Keratinocyte (primary cell): Measurements from ENCODE around the gene CRBN. TPM values are rescaled to one million over a fixed set of nuclear protein-coding genes. Genes with fewer than 3 reads are reported as not detected.

Source experiments
- DNase-seq: peaks from one replicate; pipeline ENCODE4 v3.0.0-alpha.2; 2011; ENCODE audit warnings: low read depth, missing footprints, low spot score
- FAIRE-seq: peaks from 2 replicates; lab custom pipeline; 2011; peaks lifted over from hg19 to GRCh38; lab: Jason Lieb, UNC
- H2AFZ ChIP-seq: 2 replicates; pipeline ENCODE4 v1.6.0; 2012; ENCODE audit warnings: low read length, control low read depth, inconsistent platforms; ENCODE audit not compliant: control insufficient read depth
- H3K27ac ChIP-seq: 2 replicates; pipeline ENCODE4 v1.5.1; 2011; ENCODE audit warnings: low read length; ENCODE audit not compliant: control insufficient read depth, insufficient read depth
- H3K27me3 ChIP-seq: 3 replicates; pipeline ENCODE4 v1.6.0; 2011; ENCODE audit warnings: low read length; ENCODE audit not compliant: control insufficient read depth, insufficient read depth; ENCODE audit errors: extremely low read depth
- H3K36me3 ChIP-seq, 2 experiments: 2 replicates in 1 of 2; 3 replicates in 1 of 2; pipeline ENCODE4 v1.5.1; 2011; ENCODE audit warnings: low read length in 2 of 2, mild to moderate bottlenecking in 1 of 2; ENCODE audit not compliant: control insufficient read depth in 2 of 2, insufficient read depth in 2 of 2; ENCODE audit errors: extremely low read depth in 1 of 2
- H3K4me1 ChIP-seq: 3 replicates; pipeline ENCODE4 v1.5.1; 2011; ENCODE audit warnings: low read length; ENCODE audit not compliant: control insufficient read depth, insufficient read depth; ENCODE audit errors: extremely low read depth
- H3K4me2 ChIP-seq: 3 replicates; pipeline ENCODE4 v1.6.0; 2011; ENCODE audit warnings: low read depth, low read length; ENCODE audit not compliant: control insufficient read depth, insufficient read depth; ENCODE audit errors: extremely low read depth
- H3K4me3 ChIP-seq, 3 experiments: fragments of 200-600 bp in 1 of 3; sonication (generic) in 1 of 3; 2 replicates in 2 of 3; 3 replicates in 1 of 3; pipeline ENCODE4 v1.5.1; 2011 to 2016; ENCODE audit warnings: low read length in 3 of 3, mild to moderate bottlenecking in 3 of 3, control low read depth in 2 of 3, inconsistent platforms in 1 of 3, low read depth in 1 of 3, mixed read lengths in 1 of 3, mixed run types in 1 of 3, moderate library complexity in 1 of 3; ENCODE audit not compliant: control insufficient read depth in 2 of 3, insufficient read depth in 2 of 3; ENCODE audit errors: extremely low read depth in 1 of 3
- H3K79me2 ChIP-seq: 2 replicates; pipeline ENCODE4 v1.6.0; 2012; ENCODE audit warnings: low read length; ENCODE audit not compliant: control insufficient read depth, insufficient read depth
- H3K9ac ChIP-seq: 3 replicates; pipeline ENCODE4 v1.6.0; 2011; ENCODE audit warnings: low read length; ENCODE audit not compliant: control insufficient read depth, insufficient read depth; ENCODE audit errors: extremely low read depth
- H3K9me1 ChIP-seq: 3 replicates; pipeline ENCODE4 v1.6.0; 2011; ENCODE audit warnings: low read length; ENCODE audit not compliant: control insufficient read depth, insufficient read depth; ENCODE audit errors: extremely low read depth
- H3K9me3 ChIP-seq: 2 replicates; pipeline ENCODE4 v1.5.1; 2012; ENCODE audit warnings: low read depth, low read length; ENCODE audit not compliant: control insufficient read depth
- H4K20me1 ChIP-seq: 3 replicates; pipeline ENCODE4 v1.6.0; 2011; ENCODE audit warnings: low read length; ENCODE audit not compliant: control insufficient read depth, insufficient read depth; ENCODE audit errors: extremely low read depth
- EZH2 ChIP-seq: IDR thresholded peaks from one replicate; pipeline ENCODE4 v1.6.1; 2012; ENCODE audit warnings: inconsistent platforms, mild to moderate bottlenecking, low read length, moderate library complexity
- dilution Hi-C: fragments of 300-500 bp; cut with MboI; formaldehyde crosslinking; loops from one replicate; pipeline ENCODE4 v1.7.0; 2020; ENCODE audit warnings: low sequenced_read_pairs; ENCODE audit not compliant: extremely low pct_ligation_motif_present
- polyA plus RNA-seq, 5 experiments: library from polyadenylated mRNA; depleted of rRNA in 3 of 5; stranded (reverse) in 3 of 5; stranded (forward) in 1 of 5; unstranded in 1 of 5; fragments of >200 nt; gene quantifications; 1 replicate in 1 of 5; 2 replicates in 3 of 5; 3 replicates in 1 of 5; pipeline versions ENCODE4 v1.2.1 to v1.2.3, GENCODE V29; 2011 to 2012; ENCODE audit warnings: missing spikeins in 2 of 5, low read depth in 1 of 5, low replicate concordance in 1 of 5
- small RNA-seq, 3 experiments: library from RNA; depleted of rRNA; stranded (forward); fragments of <200 nt; gene quantifications; one replicate each; pipeline ENCODE3, GENCODE V24; 2012; ENCODE audit warnings: low read depth in 3 of 3, low replicate concordance in 1 of 3; ENCODE audit not compliant: insufficient read length in 3 of 3
- TF ChIP-seq, protein P1 (sequence below), 3 experiments: IDR thresholded peaks in 1 of 3; conservative IDR thresholded peaks in 1 of 3; optimal IDR thresholded peaks in 1 of 3; 2 replicates in 2 of 3; 3 replicates in 1 of 3; pipeline versions ENCODE3 to v1.5.1; 2011; ENCODE audit warnings: low read length in 3 of 3, mild to moderate bottlenecking in 3 of 3, moderate library complexity in 2 of 3, control low read depth in 1 of 3, inconsistent platforms in 1 of 3; ENCODE audit not compliant: insufficient read depth in 2 of 3; ENCODE audit errors: extremely low read depth in 1 of 3

Gene CRBN
- polyA plus RNA-seq, 1 donor (not counting 4 experiments of a cell fraction or from before 2014, with no cell fraction given): 37.7 TPM

DNA sequence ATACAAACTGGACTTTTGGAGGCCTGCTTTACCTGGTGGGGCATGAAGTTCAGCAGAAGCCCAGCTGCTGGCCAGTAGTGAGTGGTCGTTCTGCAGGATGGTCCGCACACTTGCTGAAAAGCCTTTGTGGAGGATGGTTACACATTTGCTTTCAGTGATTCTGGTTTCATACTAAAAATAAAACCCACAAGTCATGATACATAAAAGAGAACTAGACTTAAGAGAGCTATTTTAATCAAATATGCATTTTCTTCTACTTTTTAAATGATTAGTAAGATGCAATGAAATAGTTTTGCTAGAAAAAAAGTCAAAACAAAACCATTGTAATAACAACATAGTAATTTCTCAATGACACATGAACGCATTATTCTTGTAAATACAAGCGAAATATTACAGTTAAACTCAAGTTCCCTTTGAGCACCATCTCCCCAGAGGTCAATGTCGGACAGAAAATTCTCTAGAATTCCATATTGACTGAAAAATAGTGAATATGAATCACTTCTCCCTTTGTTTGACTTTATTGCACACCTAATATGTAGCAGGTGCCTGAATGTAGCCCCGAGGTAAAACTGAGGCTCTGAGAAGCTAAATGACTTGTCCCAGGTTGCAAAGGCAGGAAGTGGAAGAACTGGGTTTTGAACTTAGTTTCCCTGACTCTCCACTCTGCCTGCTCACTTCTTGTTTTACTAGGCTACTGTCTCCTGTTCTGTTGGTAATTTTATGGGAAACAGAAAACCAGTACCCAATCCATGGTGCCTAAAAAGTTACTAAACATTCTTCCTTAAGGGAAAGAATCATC lies 77.6 kb downstream of the CRBN start:
- Histone ChIP-seq H3K36me3 (no peaks in the 10 kb centered on the region), H4K20me1 (no peaks in the 10 kb centered on the region), H3K9me1 (no peaks in the 10 kb centered on the region), H3K4me2 (no peak overlapping the region), H3K79me2 (no peaks in the 10 kb centered on the region), H3K27ac (no peak overlapping the region), H3K9ac (no peak overlapping the region), H3K9me3 (no peaks in the 10 kb centered on the region), H3K27me3 (no peaks in the 10 kb centered on the region), H3K4me3 (no peak overlapping the region), H3K4me1 (no peaks in the 10 kb centered on the region), H2AFZ (no peak overlapping the region)
- dilution Hi-C loops: no loop called here
- FAIRE-seq (no peak), DNase-seq (no peak)
- TF ChIP-seq EZH2: no peak
- TF ChIP-seq, protein P1, sequence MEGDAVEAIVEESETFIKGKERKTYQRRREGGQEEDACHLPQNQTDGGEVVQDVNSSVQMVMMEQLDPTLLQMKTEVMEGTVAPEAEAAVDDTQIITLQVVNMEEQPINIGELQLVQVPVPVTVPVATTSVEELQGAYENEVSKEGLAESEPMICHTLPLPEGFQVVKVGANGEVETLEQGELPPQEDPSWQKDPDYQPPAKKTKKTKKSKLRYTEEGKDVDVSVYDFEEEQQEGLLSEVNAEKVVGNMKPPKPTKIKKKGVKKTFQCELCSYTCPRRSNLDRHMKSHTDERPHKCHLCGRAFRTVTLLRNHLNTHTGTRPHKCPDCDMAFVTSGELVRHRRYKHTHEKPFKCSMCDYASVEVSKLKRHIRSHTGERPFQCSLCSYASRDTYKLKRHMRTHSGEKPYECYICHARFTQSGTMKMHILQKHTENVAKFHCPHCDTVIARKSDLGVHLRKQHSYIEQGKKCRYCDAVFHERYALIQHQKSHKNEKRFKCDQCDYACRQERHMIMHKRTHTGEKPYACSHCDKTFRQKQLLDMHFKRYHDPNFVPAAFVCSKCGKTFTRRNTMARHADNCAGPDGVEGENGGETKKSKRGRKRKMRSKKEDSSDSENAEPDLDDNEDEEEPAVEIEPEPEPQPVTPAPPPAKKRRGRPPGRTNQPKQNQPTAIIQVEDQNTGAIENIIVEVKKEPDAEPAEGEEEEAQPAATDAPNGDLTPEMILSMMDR (optimal IDR thresholded peaks at IDR 0.05 in 1 of 3, IDR thresholded peaks at IDR 0.05 in 1 of 3, conservative IDR thresholded peaks at IDR 0.05 in 1 of 3; ENCODE audit: extremely low read depth in 1 of 3, insufficient read depth in 2 of 3, low read length in 3 of 3): no peak

Small RNAs within 50 kb of the gene (small RNA-seq; reads per million reads assigned to genes)
- gene RF00416: 0 reads per million in 3 experiments

Other genes starting within 250 kb of the CRBN start
- not detected in 3 replicates for gene IL5RA, start 69.3 kb downstream of the CRBN start, polyA plus RNA-seq
- 5.4 to 13.0 TPM (median 7.3 TPM) in 3 replicates for gene TRNT1, start 52.8 kb downstream of the CRBN start, polyA plus RNA-seq